Naive thymus-derived CD4-positive, alpha-beta T cell (primary cell): Measurements from ENCODE around the gene TEPSIN. TPM values are rescaled to one million over a fixed set of nuclear protein-coding genes. Genes with fewer than 3 reads are reported as not detected.

ENCODE experiments used
- ATAC-seq: fragments of 150-1000 bp; cut with Tn5 transposase; 2 replicates; pipeline ENCODE4 v1.10.0; 2021; ENCODE audit warnings: mild to moderate bottlenecking, moderate library complexity
- CTCF ChIA-PET: fragments of 350-600 bp; sonication (Branson Sonifier 250); formaldehyde crosslinking; loops from one replicate; lab custom pipeline; 2021; ENCODE audit warnings: antibody characterized with exemption; lab: Charles Lee
- POLR2A ChIA-PET: fragments of 350-600 bp; sonication (Branson Sonifier 250); formaldehyde crosslinking; loops from one replicate; lab custom pipeline; 2021; ENCODE audit warnings: antibody characterized with exemption, inconsistent platforms; lab: Charles Lee
- DNase-seq, 9 donors: peaks; one replicate each; pipeline versions ENCODE4 v3.0.0 to v3.0.0-alpha.2; 2020 to 2022; ENCODE audit warnings: mixed read lengths in 1 of 9
- H3K27ac ChIP-seq: one replicate; pipeline ENCODE4 v1.7.0; 2013; ENCODE audit warnings: mild to moderate bottlenecking, low read depth, low read length, moderate library complexity
- H3K27me3 ChIP-seq, 2 donors: one replicate each; pipeline ENCODE4 v1.7.0; 2013; ENCODE audit warnings: low read length in 2 of 2, mild to moderate bottlenecking in 2 of 2, moderate library complexity in 2 of 2; ENCODE audit not compliant: control insufficient read depth in 2 of 2, insufficient read depth in 2 of 2
- H3K36me3 ChIP-seq, 3 experiments: 1 replicate in 2 of 3; 2 replicates in 1 of 3; pipeline ENCODE4 v1.7.0; 2013; ENCODE audit warnings: low read length in 3 of 3, mild to moderate bottlenecking in 3 of 3, moderate library complexity in 1 of 3; ENCODE audit not compliant: insufficient read depth in 3 of 3, control insufficient read depth in 2 of 3
- H3K4me1 ChIP-seq, 2 donors: one replicate each; pipeline ENCODE4 v1.7.0; 2013; ENCODE audit warnings: low read length in 2 of 2, mild to moderate bottlenecking in 2 of 2, moderate library complexity in 1 of 2; ENCODE audit not compliant: control insufficient read depth in 2 of 2, insufficient read depth in 2 of 2
- H3K4me3 ChIP-seq: 2 replicates; pipeline ENCODE4 v1.7.0; 2013; ENCODE audit warnings: mild to moderate bottlenecking, low read length
- H3K9me3 ChIP-seq, 3 experiments: 1 replicate in 2 of 3; 2 replicates in 1 of 3; pipeline ENCODE4 v1.7.0; 2013; ENCODE audit warnings: low read length in 3 of 3; ENCODE audit not compliant: control insufficient read depth in 2 of 3
- H3K27ac Mint-ChIP-seq, 9 donors: one replicate each; pipeline ENCODE4 v1.8.0; 2020 to 2022; ENCODE audit warnings: mixed read lengths in 9 of 9, mild to moderate bottlenecking in 8 of 9, moderate library complexity in 5 of 9, inconsistent platforms in 2 of 9
- H3K27me3 Mint-ChIP-seq, 5 donors: one replicate each; pipeline ENCODE4 v1.8.0; 2021 to 2022; ENCODE audit warnings: mixed read lengths in 5 of 5, mild to moderate bottlenecking in 1 of 5
- H3K36me3 Mint-ChIP-seq, 5 donors: one replicate each; pipeline ENCODE4 v1.8.0; 2020 to 2022; ENCODE audit warnings: mixed read lengths in 5 of 5, mild to moderate bottlenecking in 3 of 5, inconsistent platforms in 1 of 5
- H3K4me1 Mint-ChIP-seq, 7 donors: one replicate each; pipeline ENCODE4 v1.8.0; 2020 to 2022; ENCODE audit warnings: mixed read lengths in 7 of 7, mild to moderate bottlenecking in 3 of 7, inconsistent platforms in 1 of 7
- H3K4me3 Mint-ChIP-seq, 10 donors: one replicate each; pipeline ENCODE4 v1.8.0; 2020 to 2022; ENCODE audit warnings: mild to moderate bottlenecking in 10 of 10, mixed read lengths in 10 of 10, moderate library complexity in 6 of 10, inconsistent platforms in 2 of 10
- H3K9me3 Mint-ChIP-seq, 11 donors: one replicate each; pipeline ENCODE4 v1.8.0; 2020 to 2022; ENCODE audit warnings: mixed read lengths in 11 of 11, mild to moderate bottlenecking in 4 of 11, inconsistent platforms in 1 of 11, moderate library complexity in 1 of 11
- intact Hi-C, 2 donors: fragments of 100-400 bp; cut with micrococcal nuclease; formaldehyde crosslinking; loops; one replicate each; pipeline ENCODE4 v1.15.1; 2023
- polyA plus RNA-seq, 2 donors: library from polyadenylated mRNA; unstranded; fragments of 300-500 nt; fragmentation: Illumina TruSeq; gene quantifications; one replicate each; pipeline ENCODE4 v1.2.3, GENCODE V29; 2021
- total RNA-seq, 6 experiments: library from RNA in 5 of 6; stranded (reverse) in 5 of 6; gene quantifications; 1 replicate in 5 of 6; 2 replicates in 1 of 6; pipeline ENCODE4 v1.2.3 and lab custom pipeline; 2021 to 2026

Gene TEPSIN
- total and polyA plus RNA-seq, 7 experiments from 2014 or later = 3.2 to 115 (median 87.9) TPM

GRCh38 chr17:81277946-81278693, 39.3 kb upstream of the TEPSIN start:
- peaks cover 0 to 5% (median 0%) of the 10 kb centered on the region in 7 donors for H3K4me1 Mint-ChIP-seq
- ChIA-PET POLR2A (no interaction called here), CTCF (no interaction called here)
- Histone ChIP-seq H3K4me3 (no peak overlapping the region), H3K9me3 (no peaks in the 10 kb centered on the region), H3K4me1 (no peaks in the 10 kb centered on the region), H3K27me3 (no peaks in the 10 kb centered on the region), H3K36me3 (peaks cover 0 to 93% (median 7%) of the 10 kb centered on the region in 3 experiments), H3K27ac (no peak overlapping the region)
- ATAC-seq (no peak), DNase-seq (no peak)
- H3K4me3 Mint-ChIP-seq = no peak overlapping the region
- peaks cover 5 to 38% (median 11%) of the 10 kb centered on the region in 5 donors for H3K36me3 Mint-ChIP-seq
- intact Hi-C loops = no loop called here
- H3K27ac Mint-ChIP-seq = no peak overlapping the region
- H3K9me3 Mint-ChIP-seq = no peaks in the 10 kb centered on the region
- no peaks in the 10 kb centered on the region for H3K27me3 Mint-ChIP-seq

GRCh38 chr17:81277421-81277820, 38.6 kb upstream of the TEPSIN start:
- Mint-ChIP-seq H3K9me3 (no peaks in the 10 kb centered on the region), H3K36me3 (peaks cover 10 to 44% (median 12%) of the 10 kb centered on the region in 5 donors), H3K4me1 (peaks cover 0 to 12% (median 6%) of the 10 kb centered on the region in 7 donors), H3K27me3 (no peaks in the 10 kb centered on the region), H3K4me3 (no peak overlapping the region), H3K27ac (no peak overlapping the region)
- DNase-seq (no peak), ATAC-seq (no peak)
- H3K36me3 ChIP-seq = peaks cover 0 to 93% (median 7%) of the 10 kb centered on the region in 3 experiments
- POLR2A ChIA-PET = no interaction called here
- no peaks in the 10 kb centered on the region for H3K4me1 ChIP-seq
- H3K27ac ChIP-seq = no peak overlapping the region
- CTCF ChIA-PET = no interaction called here
- H3K27me3 ChIP-seq = no peaks in the 10 kb centered on the region
- H3K9me3 ChIP-seq = no peaks in the 10 kb centered on the region
- H3K4me3 ChIP-seq = no peak overlapping the region
- intact Hi-C loops = no loop called here

GRCh38 chr17:81276781-81277180, 37.9 kb upstream of the TEPSIN start:
- H3K36me3 ChIP-seq = peaks cover 0 to 91% (median 7%) of the 10 kb centered on the region in 3 experiments
- H3K27ac Mint-ChIP-seq = no peak overlapping the region
- POLR2A ChIA-PET = interaction anchor here (0.6 kb wide), 1 partner anchor 267 kb away, joined by 3 read pairs; no protein-coding TSS in a partner anchor

GRCh38 chr17:81274471-81274855, 35.6 kb upstream of the TEPSIN start:
- no peak overlapping the region for H3K4me3 ChIP-seq
- no peak overlapping the region for H3K27ac Mint-ChIP-seq
- ATAC-seq (no peak), DNase-seq (no peak)
- no peaks in the 10 kb centered on the region for H3K9me3 ChIP-seq
- H3K27me3 ChIP-seq = no peaks in the 10 kb centered on the region
- no peaks in the 10 kb centered on the region for H3K27me3 Mint-ChIP-seq
- ChIA-PET POLR2A (no interaction called here), CTCF (interaction anchor here (0.6 kb wide), 1 partner anchor 13 kb away, joined by 3 read pairs; no protein-coding TSS in a partner anchor)
- no peaks in the 10 kb centered on the region for H3K9me3 Mint-ChIP-seq
- peaks cover 0 to 95% (median 8%) of the 10 kb centered on the region in 3 experiments for H3K36me3 ChIP-seq
- intact Hi-C loops = no loop called here
- H3K27ac ChIP-seq = no peak overlapping the region
- peaks cover 0 to 12% (median 6%) of the 10 kb centered on the region in 7 donors for H3K4me1 Mint-ChIP-seq
- no peak overlapping the region for H3K4me3 Mint-ChIP-seq
- H3K36me3 Mint-ChIP-seq = peaks cover 4 to 40% (median 16%) of the 10 kb centered on the region in 5 donors
- H3K4me1 ChIP-seq = no peaks in the 10 kb centered on the region

More at GRCh38 chr17:81276781-81277180, 37.9 kb upstream of the TEPSIN start:
- no peak overlapping the region for H3K27ac ChIP-seq
- intact Hi-C loops = no loop called here
- H3K4me3 ChIP-seq = no peak overlapping the region
- Mint-ChIP-seq H3K36me3 (peaks cover 10 to 44% (median 12%) of the 10 kb centered on the region in 5 donors), H3K27me3 (no peaks in the 10 kb centered on the region), H3K9me3 (no peaks in the 10 kb centered on the region), H3K4me3 (no peak overlapping the region), H3K4me1 (peaks cover 0 to 12% (median 6%) of the 10 kb centered on the region in 7 donors)
- H3K27me3 ChIP-seq = no peaks in the 10 kb centered on the region
- CTCF ChIA-PET = no interaction called here
- ATAC-seq = no peak
- DNase-seq = no peak
- no peaks in the 10 kb centered on the region for H3K4me1 ChIP-seq
- no peaks in the 10 kb centered on the region for H3K9me3 ChIP-seq

GRCh38 chr17:81273698-81274470, 35.0 kb upstream of the TEPSIN start:
- Histone ChIP-seq H3K9me3 (no peaks in the 10 kb centered on the region), H3K4me1 (no peaks in the 10 kb centered on the region), H3K4me3 (no peak overlapping the region), H3K27ac (no peak overlapping the region), H3K36me3 (peaks cover 0 to 95% (median 8%) of the 10 kb centered on the region in 3 experiments), H3K27me3 (no peaks in the 10 kb centered on the region)
- ChIA-PET POLR2A (no interaction called here), CTCF (no interaction called here)
- intact Hi-C loops = no loop called here
- ATAC-seq (no peak), DNase-seq (no peak)
- Mint-ChIP-seq H3K9me3 (no peaks in the 10 kb centered on the region), H3K27ac (peak overlapping the region in 3 of 9 donors; percentile 34 to 87 (median 55)), H3K4me1 (peaks cover 0 to 12% (median 6%) of the 10 kb centered on the region in 7 donors), H3K27me3 (no peaks in the 10 kb centered on the region), H3K36me3 (peaks cover 4 to 40% (median 16%) of the 10 kb centered on the region in 5 donors), H3K4me3 (no peak overlapping the region)

GRCh38 chr17:81272616-81273015, 33.8 kb upstream of the TEPSIN start:
- no peaks in the 10 kb centered on the region for H3K27me3 Mint-ChIP-seq
- H3K27ac Mint-ChIP-seq = peak overlapping the region in 8 of 9 donors; percentile 68 to 92 (median 87)
- peaks cover 0 to 12% (median 9%) of the 10 kb centered on the region in 7 donors for H3K4me1 Mint-ChIP-seq
- H3K4me3 Mint-ChIP-seq = peak overlapping the region in 8 of 10 donors; percentile 50 to 77 (median 60)
- DNase-seq = no peak
- ATAC-seq = no peak
- Histone ChIP-seq H3K4me3 (no peak overlapping the region), H3K27ac (no peak overlapping the region), H3K9me3 (no peaks in the 10 kb centered on the region), H3K27me3 (no peaks in the 10 kb centered on the region), H3K4me1 (no peaks in the 10 kb centered on the region), H3K36me3 (peaks cover 0 to 93% (median 8%) of the 10 kb centered on the region in 3 experiments)
- intact Hi-C loops = no loop called here
- no peaks in the 10 kb centered on the region for H3K9me3 Mint-ChIP-seq
- ChIA-PET POLR2A (no interaction called here), CTCF (no interaction called here)
- H3K36me3 Mint-ChIP-seq = peaks cover 7 to 46% (median 16%) of the 10 kb centered on the region in 5 donors
